ES-I3 (cell line): Measurements from ENCODE around the gene ACOX2.
"Not testable (repeated sequence)": the region's sequence is repeated elsewhere in the genome, so short reads cannot be mapped to it uniquely, and the experiment has no call there.

Experiments
- H3K36me3 ChIP-seq: 2 replicates; pipeline ENCODE4 v1.6.1; 2013; ENCODE audit warnings: mild to moderate bottlenecking, low read length, control low read depth, moderate library complexity; ENCODE audit not compliant: insufficient read depth
- H3K4me1 ChIP-seq: 2 replicates; pipeline ENCODE4 v1.6.1; 2013; ENCODE audit warnings: mild to moderate bottlenecking, control low read depth, low read length; ENCODE audit not compliant: insufficient read depth
- H3K9ac ChIP-seq: 2 replicates; pipeline ENCODE4 v1.6.1; 2013; ENCODE audit warnings: low read depth, mild to moderate bottlenecking, low read length, moderate library complexity
- H3K9me3 ChIP-seq: 2 replicates; pipeline ENCODE4 v1.6.1; 2013; ENCODE audit warnings: mild to moderate bottlenecking, low read length, moderate library complexity; ENCODE audit not compliant: control insufficient read depth, insufficient read depth

The ACOX2 gene

GRCh38 chr3:58534592-58535494 is 2.1 kb downstream of the ACOX2 start:
- Histone ChIP-seq H3K4me1 (peaks cover 3% of the 10 kb centered on the region; the same call in 1 of the 2 replicates), H3K9ac (no peak overlapping the region), H3K36me3 (no peaks in the 10 kb centered on the region), H3K9me3 (no peaks in the 10 kb centered on the region; the same call in 1 of the 2 replicates)

GRCh38 chr3:58532794-58533220 is 4.2 kb downstream of the ACOX2 start:
- H3K36me3 ChIP-seq = no peaks in the 10 kb centered on the region
- no peak overlapping the region for H3K9ac ChIP-seq
- peaks cover 6% of the 10 kb centered on the region; the same call in 1 of the 2 replicates for H3K4me1 ChIP-seq
- H3K9me3 ChIP-seq = no peaks in the 10 kb centered on the region

- Histone ChIP-seq H3K9me3 (no peaks in the 10 kb centered on the region), H3K36me3 (no peaks in the 10 kb centered on the region), H3K9ac (no peak overlapping the region), H3K4me1 (peaks cover 6% of the 10 kb centered on the region; the same call in 1 of the 2 replicates)
Observed at GRCh38 chr3:58531956-58532355, 5.0 kb downstream of the ACOX2 start.

GRCh38 chr3:58531555-58531954 is 5.4 kb downstream of the ACOX2 start:
- Histone ChIP-seq H3K36me3 (no peaks in the 10 kb centered on the region), H3K4me1 (peaks cover 6% of the 10 kb centered on the region; the same call in 1 of the 2 replicates), H3K9ac (no peak overlapping the region), H3K9me3 (no peaks in the 10 kb centered on the region)

- H3K36me3 ChIP-seq = no peaks in the 10 kb centered on the region
- peaks cover 13% of the 10 kb centered on the region; the same call in 1 of the 2 replicates for H3K4me1 ChIP-seq
- no peaks in the 10 kb centered on the region for H3K9me3 ChIP-seq
- H3K9ac ChIP-seq = no peak overlapping the region
Observed at GRCh38 chr3:58530354-58530865, 6.6 kb downstream of the ACOX2 start.

GRCh38 chr3:58529516-58530353 is 7.3 kb downstream of the ACOX2 start:
- Histone ChIP-seq H3K9ac (no peak overlapping the region), H3K36me3 (no peaks in the 10 kb centered on the region), H3K9me3 (no peaks in the 10 kb centered on the region), H3K4me1 (peaks cover 13% of the 10 kb centered on the region; the same call in 1 of the 2 replicates)

GRCh38 chr3:58528629-58529028 is 8.4 kb downstream of the ACOX2 start:
- H3K4me1 ChIP-seq = peaks cover 13% of the 10 kb centered on the region; the same call in 1 of the 2 replicates
- no peaks in the 10 kb centered on the region for H3K9me3 ChIP-seq
- H3K9ac ChIP-seq = no peak overlapping the region
- no peaks in the 10 kb centered on the region for H3K36me3 ChIP-seq

- H3K36me3 ChIP-seq, H3K9ac ChIP-seq, H3K9me3 ChIP-seq: not testable (repeated sequence)
- peaks cover 18% of the 10 kb centered on the region for H3K4me1 ChIP-seq
Observed at GRCh38 chr3:58527440-58527839, 9.6 kb downstream of the ACOX2 start.

- H3K9ac ChIP-seq = no peak overlapping the region
- no peaks in the 10 kb centered on the region for H3K36me3 ChIP-seq
- H3K4me1 ChIP-seq = peaks cover 27% of the 10 kb centered on the region
- no peaks in the 10 kb centered on the region for H3K9me3 ChIP-seq
Observed at GRCh38 chr3:58526515-58526957, 10.5 kb downstream of the ACOX2 start.

- no peaks in the 10 kb centered on the region for H3K36me3 ChIP-seq
- no peak overlapping the region for H3K9ac ChIP-seq
- no peaks in the 10 kb centered on the region for H3K9me3 ChIP-seq
- H3K4me1 ChIP-seq = peaks cover 27% of the 10 kb centered on the region
Observed at GRCh38 chr3:58524326-58524888, 12.6 kb downstream of the ACOX2 start.

- Histone ChIP-seq H3K4me1 (peaks cover 34% of the 10 kb centered on the region), H3K9me3 (no peaks in the 10 kb centered on the region), H3K9ac (no peak overlapping the region), H3K36me3 (no peaks in the 10 kb centered on the region)
Observed at GRCh38 chr3:58522759-58523425, 14.1 kb downstream of the ACOX2 start.

GRCh38 chr3:58521917-58522631 is 14.9 kb downstream of the ACOX2 start:
- Histone ChIP-seq H3K4me1 (peaks cover 34% of the 10 kb centered on the region), H3K36me3 (no peaks in the 10 kb centered on the region), H3K9ac (no peak overlapping the region), H3K9me3 (no peaks in the 10 kb centered on the region)

- Histone ChIP-seq H3K9me3 (no peaks in the 10 kb centered on the region), H3K9ac (no peak overlapping the region), H3K4me1 (peaks cover 31% of the 10 kb centered on the region), H3K36me3 (no peaks in the 10 kb centered on the region)
Observed at GRCh38 chr3:58521336-58521670, 15.7 kb downstream of the ACOX2 start.
